Neural crest cell (in vitro differentiated cells): ENCODE data around the gene ANO3. TPM values are rescaled to one million over a fixed set of nuclear protein-coding genes. Genes with fewer than 3 reads are reported as not detected.

Source experiments
- DNase-seq: peaks from one replicate; pipeline ENCODE4 v3.0.0; 2021; ENCODE audit warnings: low read depth, mixed read lengths, low spot score
- H3K27ac Mint-ChIP-seq: one replicate; pipeline ENCODE4 v1.8.0; 2021; ENCODE audit warnings: mild to moderate bottlenecking, mixed read lengths; ENCODE audit not compliant: unreplicated experiment
- H3K27me3 Mint-ChIP-seq: 2 replicates; pipeline ENCODE4 v1.8.0; 2021; ENCODE audit warnings: low read depth, mild to moderate bottlenecking, mixed read lengths
- H3K36me3 Mint-ChIP-seq: 2 replicates; pipeline ENCODE4 v1.8.0; 2021; ENCODE audit warnings: low read depth, mild to moderate bottlenecking, mixed read lengths
- H3K4me1 Mint-ChIP-seq: 2 replicates; pipeline ENCODE4 v1.8.0; 2021; ENCODE audit warnings: mixed read lengths
- H3K4me3 Mint-ChIP-seq: one replicate; pipeline ENCODE4 v1.8.0; 2021; ENCODE audit warnings: mild to moderate bottlenecking, mixed read lengths
- H3K9me3 Mint-ChIP-seq: 2 replicates; pipeline ENCODE4 v1.8.0; 2021; ENCODE audit warnings: mixed read lengths
- total RNA-seq: library from RNA; stranded (reverse); gene quantifications from 2 replicates; pipeline ENCODE4 v1.2.1, GENCODE V29; 2021
- TF ChIP-seq, protein P1 (sequence below): fragments of 200-600 bp; sonication (generic); conservative IDR thresholded peaks from 2 replicates; pipeline ENCODE4 v1.5.0; 2021; ENCODE audit warnings: antibody characterized with exemption, mild to moderate bottlenecking

ANO3 gene
- total RNA-seq, 1 donor from 2014 or later: 0.33 TPM

DNA sequence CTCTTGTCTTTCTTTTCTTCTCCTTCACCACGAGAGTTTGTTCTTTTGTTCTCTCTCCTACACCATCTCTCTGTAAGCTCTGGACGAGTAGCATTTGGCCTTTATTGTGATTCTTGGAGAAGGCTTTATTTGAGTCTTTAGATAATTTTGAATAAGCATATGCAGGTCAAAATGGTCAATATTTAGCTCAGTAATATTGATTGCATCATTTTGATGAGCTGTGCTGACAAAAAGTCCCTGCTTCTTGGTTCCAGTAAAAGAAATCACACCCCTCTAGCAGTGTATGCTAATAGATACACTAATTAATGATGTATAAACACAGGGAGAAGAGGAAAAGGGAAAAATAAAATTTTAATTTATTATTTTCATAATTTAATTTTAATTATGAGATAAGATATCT, 266.0 kb downstream of the ANO3 start:
- Mint-ChIP-seq H3K9me3 (peaks cover 10% of the 10 kb centered on the region), H3K36me3 (peaks cover 6% of the 10 kb centered on the region)
- no peak for DNase-seq

DNA sequence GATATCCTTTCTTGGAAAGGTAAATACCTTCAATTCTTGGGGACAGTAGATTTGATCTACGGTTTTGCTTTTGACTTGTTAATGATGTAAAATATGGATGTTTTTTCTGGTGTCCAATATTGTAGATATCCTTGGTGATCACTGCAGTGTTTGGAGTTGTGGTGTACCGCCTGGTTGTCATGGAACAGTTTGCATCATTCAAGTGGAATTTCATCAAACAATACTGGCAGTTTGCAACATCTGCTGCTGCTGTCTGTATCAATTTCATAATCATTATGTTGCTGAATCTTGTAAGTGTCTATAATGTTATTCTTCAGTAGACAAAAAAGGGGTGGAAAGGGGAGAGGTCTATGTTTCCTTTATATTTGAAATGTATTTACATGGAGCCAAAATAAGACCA, 267.5 kb downstream of the ANO3 start:
- Mint-ChIP-seq H3K27ac (no peak overlapping the region), H3K9me3 (peaks cover 10% of the 10 kb centered on the region), H3K27me3 (no peaks in the 10 kb centered on the region), H3K36me3 (peaks cover 6% of the 10 kb centered on the region), H3K4me1 (peaks cover 3% of the 10 kb centered on the region), H3K4me3 (no peak overlapping the region)
- TF ChIP-seq, protein P1, sequence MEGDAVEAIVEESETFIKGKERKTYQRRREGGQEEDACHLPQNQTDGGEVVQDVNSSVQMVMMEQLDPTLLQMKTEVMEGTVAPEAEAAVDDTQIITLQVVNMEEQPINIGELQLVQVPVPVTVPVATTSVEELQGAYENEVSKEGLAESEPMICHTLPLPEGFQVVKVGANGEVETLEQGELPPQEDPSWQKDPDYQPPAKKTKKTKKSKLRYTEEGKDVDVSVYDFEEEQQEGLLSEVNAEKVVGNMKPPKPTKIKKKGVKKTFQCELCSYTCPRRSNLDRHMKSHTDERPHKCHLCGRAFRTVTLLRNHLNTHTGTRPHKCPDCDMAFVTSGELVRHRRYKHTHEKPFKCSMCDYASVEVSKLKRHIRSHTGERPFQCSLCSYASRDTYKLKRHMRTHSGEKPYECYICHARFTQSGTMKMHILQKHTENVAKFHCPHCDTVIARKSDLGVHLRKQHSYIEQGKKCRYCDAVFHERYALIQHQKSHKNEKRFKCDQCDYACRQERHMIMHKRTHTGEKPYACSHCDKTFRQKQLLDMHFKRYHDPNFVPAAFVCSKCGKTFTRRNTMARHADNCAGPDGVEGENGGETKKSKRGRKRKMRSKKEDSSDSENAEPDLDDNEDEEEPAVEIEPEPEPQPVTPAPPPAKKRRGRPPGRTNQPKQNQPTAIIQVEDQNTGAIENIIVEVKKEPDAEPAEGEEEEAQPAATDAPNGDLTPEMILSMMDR: no peak
- no peak for DNase-seq

More for the DNA sequence above, 266.0 kb downstream of the ANO3 start:
- Mint-ChIP-seq H3K4me1 (peaks cover 3% of the 10 kb centered on the region), H3K27me3 (no peaks in the 10 kb centered on the region), H3K4me3 (no peak overlapping the region), H3K27ac (no peak overlapping the region)
- TF ChIP-seq, protein P1: no peak

DNA sequence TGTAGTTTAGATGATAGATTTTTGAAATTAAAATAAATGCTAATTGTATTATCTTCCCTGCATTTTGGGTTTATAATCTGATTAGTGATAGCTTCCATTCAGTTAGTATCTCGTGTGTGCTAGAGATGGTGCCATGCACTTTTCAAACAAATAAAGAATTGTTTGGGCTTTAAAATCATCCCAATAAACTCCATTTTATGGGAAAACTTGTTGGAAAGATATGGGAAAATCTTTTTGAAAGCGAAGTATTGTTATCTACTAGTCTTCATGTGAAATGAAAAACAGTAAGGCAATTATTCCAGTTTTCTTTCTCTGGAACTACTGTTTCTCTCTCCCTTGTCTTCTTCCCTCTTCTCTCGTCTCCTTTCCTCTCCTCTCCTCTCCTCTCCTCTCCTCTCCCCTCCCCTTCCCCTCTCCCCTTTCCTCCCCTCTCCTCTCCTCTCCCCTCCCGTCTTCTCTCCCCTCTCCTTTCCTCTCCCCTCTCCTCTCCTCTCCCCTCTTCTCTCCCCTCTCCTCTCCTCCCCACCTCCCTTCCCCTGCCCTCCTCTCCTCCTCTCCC, 268.0 kb downstream of the ANO3 start:
- Mint-ChIP-seq H3K4me3 (no peak overlapping the region), H3K36me3 (peaks cover 10% of the 10 kb centered on the region), H3K9me3 (peaks cover 10% of the 10 kb centered on the region), H3K27me3 (no peaks in the 10 kb centered on the region), H3K4me1 (peaks cover 3% of the 10 kb centered on the region), H3K27ac (no peak overlapping the region)
- DNase-seq: no peak
- TF ChIP-seq, protein P1: no peak

DNA sequence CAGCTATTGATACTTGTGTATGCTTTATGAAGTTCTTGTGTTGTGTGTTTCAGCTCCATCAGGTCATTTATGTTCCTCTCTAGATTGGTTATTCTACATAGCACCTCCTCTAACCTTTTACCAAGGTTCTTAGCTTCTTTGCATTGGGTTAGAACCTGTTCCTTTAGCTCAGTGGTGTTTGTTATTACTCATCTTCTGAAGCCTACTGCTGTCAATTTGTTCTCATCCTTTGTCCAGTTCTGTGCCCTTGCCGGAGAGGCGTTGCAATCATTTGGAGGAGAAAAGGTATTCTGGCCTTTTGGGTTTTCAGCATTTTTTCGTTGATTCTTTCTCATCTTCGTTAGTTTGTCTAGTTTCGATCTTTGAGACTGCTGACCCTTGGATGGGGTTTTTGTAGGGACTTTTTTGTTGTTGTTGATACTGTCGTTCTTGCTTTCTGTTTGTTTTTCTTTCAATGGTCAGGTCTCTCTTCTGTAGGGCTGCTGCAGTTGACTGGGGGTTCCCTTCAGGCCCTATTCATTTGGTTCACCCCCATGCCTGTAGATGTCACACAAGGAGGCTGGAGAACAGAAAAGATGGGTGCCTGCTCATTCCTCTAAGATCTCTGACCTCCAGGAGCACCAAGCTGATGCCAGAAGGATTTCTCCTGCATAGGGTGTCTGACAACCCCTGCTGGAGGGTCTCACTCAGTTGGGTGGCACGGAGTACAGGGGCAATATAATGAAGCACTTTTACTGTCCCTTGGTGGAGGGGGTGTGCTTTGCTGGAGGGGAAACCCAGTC, 276.0 kb downstream of the ANO3 start:
- Mint-ChIP-seq H3K27me3 (no peaks in the 10 kb centered on the region), H3K4me1 (no peaks in the 10 kb centered on the region), H3K27ac (no peak overlapping the region), H3K9me3 (peaks cover 2% of the 10 kb centered on the region), H3K4me3 (no peak overlapping the region), H3K36me3 (peaks cover 8% of the 10 kb centered on the region)
- TF ChIP-seq, protein P1: no peak
- DNase-seq: no peak

DNA sequence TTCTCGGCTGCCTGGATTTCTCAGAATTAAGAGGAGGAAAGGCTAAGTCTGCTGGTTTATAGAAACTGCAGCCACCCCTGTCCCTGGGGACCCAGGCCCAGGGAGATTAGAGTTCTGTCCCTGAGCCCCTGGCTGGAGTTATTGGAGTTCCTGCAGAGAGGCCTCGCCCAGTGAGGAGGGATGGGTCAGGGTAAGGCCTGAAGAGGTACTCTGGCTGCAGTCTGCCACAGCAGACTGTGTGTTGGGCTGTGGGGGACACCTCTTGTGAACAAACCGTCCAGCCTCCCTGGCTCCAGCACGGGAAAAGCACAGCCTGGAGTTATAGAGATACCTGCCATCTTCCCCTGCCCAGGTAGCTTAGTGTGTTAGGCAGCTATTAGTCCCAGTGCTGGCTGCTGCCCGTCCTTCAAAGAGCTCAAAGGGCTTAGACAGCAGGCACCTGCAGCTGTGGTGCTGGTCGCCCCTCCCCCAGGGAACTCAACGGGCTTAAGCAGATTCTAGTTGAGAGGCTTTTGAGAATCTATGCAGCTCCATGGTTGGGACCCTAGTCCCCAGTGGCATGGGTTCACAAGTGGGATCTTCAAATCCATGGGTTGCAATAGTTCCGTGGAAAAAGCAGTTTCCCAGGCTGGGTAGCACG, 276.7 kb downstream of the ANO3 start:
- H3K36me3 Mint-ChIP-seq: peaks cover 8% of the 10 kb centered on the region
- DNase-seq: no peak
- H3K9me3 Mint-ChIP-seq: peaks cover 2% of the 10 kb centered on the region
- TF ChIP-seq, protein P1: no peak
- no peak overlapping the region for H3K4me3 Mint-ChIP-seq
- H3K4me1 Mint-ChIP-seq: no peaks in the 10 kb centered on the region
- H3K27ac Mint-ChIP-seq: no peak overlapping the region
- H3K27me3 Mint-ChIP-seq: no peaks in the 10 kb centered on the region
